Measurements from ENCODE around the gene ROBO2. TPM values are rescaled to one million over a fixed set of nuclear protein-coding genes. Genes with fewer than 3 reads are reported as not detected.

Gene ROBO2
- total and polyA plus RNA-seq, 10 of the 15 experiments (the other 5 are each of a cell fraction or from before 2014, with no cell fraction given) = 0.22 to 2.5 (median 0.81) TPM

DNA sequence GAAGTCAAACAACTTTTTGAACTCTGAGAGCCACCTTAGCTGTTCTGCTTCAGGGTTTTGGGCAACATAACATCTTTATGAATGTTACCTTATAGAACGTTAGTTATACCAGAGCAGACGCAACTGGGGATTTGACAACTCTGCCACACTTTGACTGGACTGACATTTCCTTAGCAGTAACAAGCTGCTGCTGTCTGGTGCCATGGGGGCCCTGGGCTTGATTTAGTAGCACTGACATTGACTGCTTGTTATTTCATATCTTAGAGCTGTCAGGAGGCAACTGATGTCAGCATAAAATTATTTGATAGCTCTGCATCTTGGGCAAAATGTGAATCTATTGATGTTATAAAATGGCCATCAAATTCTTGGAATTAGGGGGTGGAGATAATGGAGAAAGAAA, 285.4 kb downstream of the ROBO2 start:
- H3K27ac ChIP-seq (ENCODE audit: control insufficient read depth, insufficient read depth) = no peak overlapping the region
- no peaks in the 10 kb centered on the region for H3K27me3 ChIP-seq (replicated peaks in 1 of 2; ENCODE audit: control insufficient read depth in 2 of 2, insufficient read depth in 2 of 2, low read length in 1 of 2)
- H3K79me2 ChIP-seq (ENCODE audit: control insufficient read depth, insufficient read depth, low read length) = no peaks in the 10 kb centered on the region
- H3K4me3 ChIP-seq = no peak overlapping the region
- no peak for TF ChIP-seq ZNF207 (IDR thresholded peaks at IDR 0.05; ENCODE audit: borderline replicate concordance)
- no peak for TF ChIP-seq IRF4 (IDR thresholded peaks at IDR 0.05; ENCODE audit: low read depth, low read length)
- TF ChIP-seq, protein P1, sequence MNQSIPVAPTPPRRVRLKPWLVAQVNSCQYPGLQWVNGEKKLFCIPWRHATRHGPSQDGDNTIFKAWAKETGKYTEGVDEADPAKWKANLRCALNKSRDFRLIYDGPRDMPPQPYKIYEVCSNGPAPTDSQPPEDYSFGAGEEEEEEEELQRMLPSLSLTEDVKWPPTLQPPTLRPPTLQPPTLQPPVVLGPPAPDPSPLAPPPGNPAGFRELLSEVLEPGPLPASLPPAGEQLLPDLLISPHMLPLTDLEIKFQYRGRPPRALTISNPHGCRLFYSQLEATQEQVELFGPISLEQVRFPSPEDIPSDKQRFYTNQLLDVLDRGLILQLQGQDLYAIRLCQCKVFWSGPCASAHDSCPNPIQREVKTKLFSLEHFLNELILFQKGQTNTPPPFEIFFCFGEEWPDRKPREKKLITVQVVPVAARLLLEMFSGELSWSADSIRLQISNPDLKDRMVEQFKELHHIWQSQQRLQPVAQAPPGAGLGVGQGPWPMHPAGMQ (IDR thresholded peaks at IDR 0.05; ENCODE audit: borderline replicate concordance) = no peak
- TF ChIP-seq MTA2 (IDR thresholded peaks at IDR 0.05; ENCODE audit: low read depth) = no peak
- no peak for TF ChIP-seq KAT2A (conservative IDR thresholded peaks at IDR 0.05; ENCODE audit: control insufficient read depth, low read depth, low read length)
- TF ChIP-seq, protein P2, sequence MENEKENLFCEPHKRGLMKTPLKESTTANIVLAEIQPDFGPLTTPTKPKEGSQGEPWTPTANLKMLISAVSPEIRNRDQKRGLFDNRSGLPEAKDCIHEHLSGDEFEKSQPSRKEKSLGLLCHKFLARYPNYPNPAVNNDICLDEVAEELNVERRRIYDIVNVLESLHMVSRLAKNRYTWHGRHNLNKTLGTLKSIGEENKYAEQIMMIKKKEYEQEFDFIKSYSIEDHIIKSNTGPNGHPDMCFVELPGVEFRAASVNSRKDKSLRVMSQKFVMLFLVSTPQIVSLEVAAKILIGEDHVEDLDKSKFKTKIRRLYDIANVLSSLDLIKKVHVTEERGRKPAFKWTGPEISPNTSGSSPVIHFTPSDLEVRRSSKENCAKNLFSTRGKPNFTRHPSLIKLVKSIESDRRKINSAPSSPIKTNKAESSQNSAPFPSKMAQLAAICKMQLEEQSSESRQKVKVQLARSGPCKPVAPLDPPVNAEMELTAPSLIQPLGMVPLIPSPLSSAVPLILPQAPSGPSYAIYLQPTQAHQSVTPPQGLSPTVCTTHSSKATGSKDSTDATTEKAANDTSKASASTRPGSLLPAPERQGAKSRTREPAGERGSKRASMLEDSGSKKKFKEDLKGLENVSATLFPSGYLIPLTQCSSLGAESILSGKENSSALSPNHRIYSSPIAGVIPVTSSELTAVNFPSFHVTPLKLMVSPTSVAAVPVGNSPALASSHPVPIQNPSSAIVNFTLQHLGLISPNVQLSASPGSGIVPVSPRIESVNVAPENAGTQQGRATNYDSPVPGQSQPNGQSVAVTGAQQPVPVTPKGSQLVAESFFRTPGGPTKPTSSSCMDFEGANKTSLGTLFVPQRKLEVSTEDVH (IDR thresholded peaks at IDR 0.05; ENCODE audit: low read depth, partially characterized antibody) = no peak
- TF ChIP-seq NR2F1 (conservative IDR thresholded peaks at IDR 0.05) = no peak
- TF ChIP-seq, protein P3, sequence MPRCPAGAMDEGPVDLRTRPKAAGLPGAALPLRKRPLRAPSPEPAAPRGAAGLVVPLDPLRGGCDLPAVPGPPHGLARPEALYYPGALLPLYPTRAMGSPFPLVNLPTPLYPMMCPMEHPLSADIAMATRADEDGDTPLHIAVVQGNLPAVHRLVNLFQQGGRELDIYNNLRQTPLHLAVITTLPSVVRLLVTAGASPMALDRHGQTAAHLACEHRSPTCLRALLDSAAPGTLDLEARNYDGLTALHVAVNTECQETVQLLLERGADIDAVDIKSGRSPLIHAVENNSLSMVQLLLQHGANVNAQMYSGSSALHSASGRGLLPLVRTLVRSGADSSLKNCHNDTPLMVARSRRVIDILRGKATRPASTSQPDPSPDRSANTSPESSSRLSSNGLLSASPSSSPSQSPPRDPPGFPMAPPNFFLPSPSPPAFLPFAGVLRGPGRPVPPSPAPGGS (IDR thresholded peaks at IDR 0.05; ENCODE audit: borderline replicate concordance, insufficient read depth, low read depth, low read length, poor library complexity, severe bottlenecking) = no peak
- TF ChIP-seq JUNB (IDR thresholded peaks at IDR 0.05) = no peak
- no peak for TF ChIP-seq TCF7 (IDR thresholded peaks at IDR 0.05; ENCODE audit: borderline replicate concordance)
- TF ChIP-seq PML (IDR thresholded peaks at IDR 0.05; ENCODE audit: low read length) = no peak
- TF ChIP-seq ETV6 (conservative IDR thresholded peaks at IDR 0.05 in 1 of 2, IDR thresholded peaks at IDR 0.05 in 1 of 2; ENCODE audit: borderline replicate concordance in 1 of 2, low read depth in 1 of 2) = no peak
- no peak for TF ChIP-seq NFIC (IDR thresholded peaks at IDR 0.05; ENCODE audit: low read depth, low read length)
- TF ChIP-seq SREBF1 (IDR thresholded peaks at IDR 0.05; ENCODE audit: low read length) = no peak
- no peaks in the 10 kb centered on the region for H4K20me1 ChIP-seq (ENCODE audit: control insufficient read depth, insufficient read depth)
- no peak overlapping the region for H3K4me2 ChIP-seq (ENCODE audit: control insufficient read depth, insufficient read depth)
- H3K9ac ChIP-seq (ENCODE audit: control insufficient read depth, insufficient read depth, low read length) = no peak overlapping the region
- ChIA-PET SMC1A (ENCODE audit: uncharacterized antibody, unreplicated experiment) (no interaction called here), POLR2A (no interaction called here), RAD21 (ENCODE audit: unreplicated experiment) (no interaction called here), CTCF (no interaction called here)
- in situ Hi-C loops (cut with MboI) = no loop called here
- no TSS peak for BruUV-seq (replicated peaks)
- no peak overlapping the region for H2AFZ ChIP-seq (ENCODE audit: control insufficient read depth, low read depth, low read length)
- ATAC-seq (no peak), FAIRE-seq (no peak), DNase-seq (ENCODE audit: low read depth, low spot score) (no peak)
- intact Hi-C loops (cut with micrococcal nuclease; ENCODE audit: unreplicated experiment) = no loop called here
- no peaks in the 10 kb centered on the region for H3K36me3 ChIP-seq (ENCODE audit: control insufficient read depth in 2 of 2, insufficient read depth in 2 of 2, low read length in 1 of 2)
- no peaks in the 10 kb centered on the region for H3K4me1 ChIP-seq (ENCODE audit: control insufficient read depth, insufficient read depth, low read length)
- WGBS (ENCODE audit: insufficient coverage, insufficient replicate concordance, low lambda C conversion rate, missing lambda C conversion rate) = 88% methylated on average over 2 of the region's 2 CpGs
- no peaks in the 10 kb centered on the region for H3K9me3 ChIP-seq (replicated peaks; ENCODE audit: control insufficient read depth, insufficient read depth, low read length)

Data from GM12878 (cell line).